WTC11 (cell line): ENCODE data around the gene CSTPP1.

Experiments used
- CTCF ChIP-seq: fragments of 200-600 bp; IDR thresholded peaks from 2 replicates; pipeline ENCODE4 v1.8.0; 2022; ENCODE audit warnings: antibody characterized with exemption
- IRF2 ChIP-seq: sonication (generic); formaldehyde crosslinking; IDR thresholded peaks from 2 replicates; pipeline ENCODE4 v1.8.0; 2022; ENCODE audit warnings: low read depth, missing genetic modification reagents, borderline replicate concordance
- JUN ChIP-seq: sonication (generic); formaldehyde crosslinking; IDR thresholded peaks from 2 replicates; pipeline ENCODE4 v1.8.0; 2023; ENCODE audit warnings: mild to moderate bottlenecking, missing genetic modification reagents
- NFE2L1 ChIP-seq: sonication (generic); formaldehyde crosslinking; IDR thresholded peaks from 2 replicates; pipeline ENCODE4 v1.8.1; 2023; ENCODE audit warnings: missing genetic modification reagents
- TCF7 ChIP-seq: sonication (generic); formaldehyde crosslinking; IDR thresholded peaks from 2 replicates; pipeline ENCODE4 v1.8.0; 2022; ENCODE audit warnings: mild to moderate bottlenecking, low read depth, missing genetic modification reagents, moderate library complexity
- TF ChIP-seq, protein P1 (sequence below): sonication (generic); formaldehyde crosslinking; IDR thresholded peaks from 2 replicates; pipeline ENCODE4 v1.8.0; 2022; ENCODE audit warnings: mild to moderate bottlenecking, missing genetic modification reagents

DNA sequence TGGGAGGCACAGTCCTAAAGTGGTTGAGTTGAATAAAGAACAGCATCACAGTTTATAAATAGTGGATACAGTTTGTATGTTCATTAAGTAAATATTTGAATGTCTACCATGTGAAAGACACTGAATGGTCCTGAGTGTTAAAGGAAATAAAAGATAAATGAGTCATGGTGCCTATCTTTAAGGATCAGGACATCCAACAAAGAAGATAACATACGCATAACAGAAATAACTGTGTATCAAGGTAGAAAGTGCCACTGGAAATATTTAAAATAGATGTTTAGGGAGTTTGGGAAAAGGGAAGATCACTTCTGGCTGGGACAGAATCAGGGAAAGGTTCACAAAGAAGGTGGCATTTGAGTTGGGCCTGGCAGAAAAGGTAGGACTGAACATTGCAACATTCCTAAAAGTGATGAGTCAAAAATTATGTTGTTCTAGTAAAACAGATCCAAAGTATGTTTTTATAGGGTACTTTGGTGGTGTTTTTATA, 41.5 kb downstream of the CSTPP1 start:
- no peak for TF ChIP-seq CTCF
- TF ChIP-seq, protein P1, sequence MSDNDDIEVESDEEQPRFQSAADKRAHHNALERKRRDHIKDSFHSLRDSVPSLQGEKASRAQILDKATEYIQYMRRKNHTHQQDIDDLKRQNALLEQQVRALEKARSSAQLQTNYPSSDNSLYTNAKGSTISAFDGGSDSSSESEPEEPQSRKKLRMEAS (CRISPR knock-in tag): no peak
- TF ChIP-seq JUN: no peak
- TF ChIP-seq TCF7: no peak
- TF ChIP-seq NFE2L1 (CRISPR knock-in tag): no peak
- TF ChIP-seq IRF2 (CRISPR knock-in tag): no peak
